Ascending aorta (tissue), 2 donors: Measurements from ENCODE around the gene GALNT9. TPM values are rescaled to one million over a fixed set of nuclear protein-coding genes. Genes with fewer than 3 reads are reported as not detected.

Experiments used
- DNase-seq, 2 donors: peaks; one replicate each; pipeline ENCODE4 v3.0.0-alpha.2; 2019; ENCODE audit warnings: low spot score in 2 of 2
- H3K27ac ChIP-seq, 2 donors: fragments of 200-600 bp; sonication (generic); one replicate each; pipeline ENCODE4 v1.5.1; 2016 to 2017; ENCODE audit warnings: mild to moderate bottlenecking in 1 of 2
- H3K27me3 ChIP-seq: fragments of 200-600 bp; sonication (generic); one replicate; pipeline ENCODE4 v1.5.1; 2017
- H3K36me3 ChIP-seq, 2 donors: fragments of 200-600 bp; sonication (generic); one replicate each; pipeline ENCODE4 v1.5.1; 2016
- H3K4me1 ChIP-seq, 2 donors: fragments of 200-600 bp; sonication (generic); one replicate each; pipeline ENCODE4 v1.5.1; 2016 to 2017; ENCODE audit warnings: mild to moderate bottlenecking in 1 of 2
- H3K4me3 ChIP-seq, 2 donors: fragments of 200-600 bp; sonication (generic); one replicate each; pipeline ENCODE4 v1.5.1; 2016 to 2017; ENCODE audit warnings: mild to moderate bottlenecking in 1 of 2
- H3K9me3 ChIP-seq, 2 donors: fragments of 200-600 bp; sonication (generic); one replicate each; pipeline ENCODE4 v1.5.1; 2016
- CTCF ChIP-seq, 3 experiments: fragments of 200-600 bp in 2 of 3; fragments of 450-650 bp in 1 of 3; sonication (generic) in 2 of 3; IDR thresholded peaks; one replicate each; pipeline ENCODE4 v1.5.1; 2016 to 2019; ENCODE audit warnings: antibody characterized with exemption in 3 of 3, mild to moderate bottlenecking in 1 of 3, moderate library complexity in 1 of 3
- intact Hi-C: fragments of 100-400 bp; cut with DNase I; formaldehyde crosslinking; loops from one replicate; pipeline ENCODE4 v1.15.1; 2023
- total RNA-seq: library from RNA; depleted of rRNA; stranded (reverse); fragments of >200 nt; gene quantifications from one replicate; pipeline ENCODE4 v1.1.0, GENCODE V29; 2016

GALNT9 gene
- total RNA-seq, 1 donor from 2014 or later: not detected

DNA sequence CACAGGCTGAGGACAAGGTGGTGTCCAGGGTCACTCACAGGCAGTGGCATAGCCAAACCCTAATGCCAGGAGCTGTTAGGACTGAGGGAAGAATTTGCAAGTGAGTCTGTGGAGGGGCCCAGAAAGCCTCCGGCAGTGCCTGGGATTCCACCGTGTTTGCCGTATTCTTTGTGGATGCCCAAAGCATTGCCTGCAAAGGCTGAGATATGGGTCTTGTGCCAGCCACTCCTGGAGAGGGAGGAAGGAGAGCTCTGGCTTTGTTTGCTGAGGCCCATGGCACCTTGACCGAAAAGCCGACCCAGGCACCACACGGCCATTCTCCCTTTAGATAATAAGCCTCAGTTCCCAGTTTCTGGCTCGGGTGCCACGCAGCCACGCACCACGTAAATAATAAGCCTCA lies 35.8 kb upstream of the GALNT9 start:
- no peak for DNase-seq
- H3K27me3 ChIP-seq: no peaks in the 10 kb centered on the region
- TF ChIP-seq CTCF (IDR thresholded peaks at IDR 0.05): no peak
- intact Hi-C loops: no loop called here
- no peaks in the 10 kb centered on the region for H3K4me1 ChIP-seq
- H3K27ac ChIP-seq: no peak overlapping the region
- no peaks in the 10 kb centered on the region for H3K9me3 ChIP-seq
- H3K4me3 ChIP-seq: no peak overlapping the region
- H3K36me3 ChIP-seq: no peaks in the 10 kb centered on the region

GRCh38 chr12:132364348-132364902 lies 35.0 kb upstream of the GALNT9 start:
- DNase-seq: no peak
- no peaks in the 10 kb centered on the region for H3K4me1 ChIP-seq

GRCh38 chr12:132363661-132364347 lies 34.4 kb upstream of the GALNT9 start:
- Histone ChIP-seq H3K36me3 (no peaks in the 10 kb centered on the region), H3K27me3 (no peaks in the 10 kb centered on the region), H3K4me3 (no peak overlapping the region), H3K9me3 (no peaks in the 10 kb centered on the region), H3K4me1 (no peaks in the 10 kb centered on the region), H3K27ac (no peak overlapping the region)
- DNase-seq: no peak
- intact Hi-C loops: no loop called here
- TF ChIP-seq CTCF (IDR thresholded peaks at IDR 0.05): no peak

More at GRCh38 chr12:132364348-132364902, 35.0 kb upstream of the GALNT9 start:
- Histone ChIP-seq H3K27me3 (no peaks in the 10 kb centered on the region), H3K27ac (no peak overlapping the region), H3K36me3 (no peaks in the 10 kb centered on the region), H3K9me3 (no peaks in the 10 kb centered on the region), H3K4me3 (no peak overlapping the region)
- no peak for TF ChIP-seq CTCF (IDR thresholded peaks at IDR 0.05)
- intact Hi-C loops: no loop called here

GRCh38 chr12:132362996-132363660 lies 33.7 kb upstream of the GALNT9 start:
- no peak overlapping the region for H3K4me3 ChIP-seq
- intact Hi-C loops: no loop called here
- no peak for DNase-seq
- H3K9me3 ChIP-seq: no peaks in the 10 kb centered on the region
- no peak overlapping the region for H3K27ac ChIP-seq
- H3K36me3 ChIP-seq: no peaks in the 10 kb centered on the region
- no peaks in the 10 kb centered on the region for H3K4me1 ChIP-seq
- no peaks in the 10 kb centered on the region for H3K27me3 ChIP-seq
- TF ChIP-seq CTCF (IDR thresholded peaks at IDR 0.05): no peak

GRCh38 chr12:132360906-132361777 lies 31.8 kb upstream of the GALNT9 start:
- no peaks in the 10 kb centered on the region for H3K27me3 ChIP-seq
- H3K27ac ChIP-seq: no peak overlapping the region
- H3K36me3 ChIP-seq: no peaks in the 10 kb centered on the region
- H3K4me1 ChIP-seq: no peaks in the 10 kb centered on the region
- no peak for DNase-seq
- TF ChIP-seq CTCF (IDR thresholded peaks at IDR 0.05): no peak
- intact Hi-C loops: no loop called here
- H3K9me3 ChIP-seq: no peaks in the 10 kb centered on the region
- H3K4me3 ChIP-seq: no peak overlapping the region
